Natural killer cell treated with Interleukin-12 subunit alpha and Interleukin-12 subunit beta and Interleukin-15 and Interleukin-18, amount 100 ng/mL, for 72 hours (primary cell): ENCODE data around the gene MRTFB. TPM values are rescaled to one million over a fixed set of nuclear protein-coding genes. Genes with fewer than 3 reads are reported as not detected.

Experiments used
- ATAC-seq, 2 donors: fragments of 150-1000 bp; cut with Tn5 transposase in 1 of 2; sonication (Bioruptor Pico), chemical (Tn5 transposase) in 1 of 2; 2 replicates each; pipeline ENCODE4 v1.10.0; 2021
- DNase-seq: peaks from one replicate; pipeline ENCODE4 v3.0.0; 2022; ENCODE audit warnings: low spot score
- H3K27ac Mint-ChIP-seq, 2 donors: 1 replicate in 1 of 2; 2 replicates in 1 of 2; pipeline ENCODE4 v1.8.0; 2022; ENCODE audit warnings: mixed read lengths in 2 of 2, mild to moderate bottlenecking in 1 of 2, moderate library complexity in 1 of 2
- H3K27me3 Mint-ChIP-seq, 2 donors: 1 replicate in 1 of 2; 2 replicates in 1 of 2; pipeline ENCODE4 v1.8.0; 2022; ENCODE audit warnings: mixed read lengths in 2 of 2
- H3K36me3 Mint-ChIP-seq: one replicate; pipeline ENCODE4 v1.8.0; 2022; ENCODE audit warnings: mixed read lengths
- H3K4me1 Mint-ChIP-seq, 2 donors: 1 replicate in 1 of 2; 2 replicates in 1 of 2; pipeline ENCODE4 v1.8.0; 2022; ENCODE audit warnings: low read depth in 2 of 2, mixed read lengths in 2 of 2, mild to moderate bottlenecking in 1 of 2
- H3K4me3 Mint-ChIP-seq: one replicate; pipeline ENCODE4 v1.8.0; 2022; ENCODE audit warnings: mixed read lengths
- H3K9me3 Mint-ChIP-seq: 2 replicates; pipeline ENCODE4 v1.8.0; 2022; ENCODE audit warnings: mixed read lengths
- total RNA-seq, 2 donors: library from RNA; stranded (reverse); gene quantifications; one replicate each; pipeline ENCODE4 v1.2.3, GENCODE V29; 2022

The MRTFB gene
- total RNA-seq, 2 donors from 2014 or later = 10.0 to 20.4 TPM

GRCh38 chr16:14140923-14141322 is 69.8 kb downstream of the MRTFB start:
- Mint-ChIP-seq H3K36me3 (no peaks in the 10 kb centered on the region), H3K4me3 (no peak overlapping the region), H3K27me3 (no peaks in the 10 kb centered on the region), H3K4me1 (no peaks in the 10 kb centered on the region), H3K9me3 (no peaks in the 10 kb centered on the region), H3K27ac (no peak overlapping the region)
- ATAC-seq (no peak), DNase-seq (no peak)

- no peak for ATAC-seq
- Mint-ChIP-seq H3K27me3 (no peaks in the 10 kb centered on the region), H3K36me3 (no peaks in the 10 kb centered on the region), H3K9me3 (no peaks in the 10 kb centered on the region), H3K4me1 (peaks cover 0 to 2% of the 10 kb centered on the region in 2 donors), H3K27ac (no peak overlapping the region), H3K4me3 (no peak overlapping the region)
- DNase-seq = no peak
These were observed 75.3 kb downstream of the MRTFB start for GRCh38 chr16:14146445-14146844.

GRCh38 chr16:14148016-14148415 is 76.9 kb downstream of the MRTFB start:
- Mint-ChIP-seq H3K36me3 (no peaks in the 10 kb centered on the region), H3K27me3 (no peaks in the 10 kb centered on the region), H3K4me3 (no peak overlapping the region), H3K9me3 (no peaks in the 10 kb centered on the region), H3K27ac (no peak overlapping the region), H3K4me1 (peaks cover 0 to 2% of the 10 kb centered on the region in 2 donors)
- DNase-seq = no peak
- ATAC-seq = no peak

GRCh38 chr16:14148569-14148968 is 77.5 kb downstream of the MRTFB start:
- H3K9me3 Mint-ChIP-seq = no peaks in the 10 kb centered on the region

GRCh38 chr16:14150796-14151195 is 79.7 kb downstream of the MRTFB start:
- DNase-seq = no peak
- no peak for ATAC-seq
- H3K4me1 Mint-ChIP-seq = peaks cover 0 to 2% of the 10 kb centered on the region in 2 donors
- no peaks in the 10 kb centered on the region for H3K27me3 Mint-ChIP-seq
- H3K27ac Mint-ChIP-seq = no peak overlapping the region
- H3K36me3 Mint-ChIP-seq = no peaks in the 10 kb centered on the region
- H3K9me3 Mint-ChIP-seq = no peaks in the 10 kb centered on the region
- no peak overlapping the region for H3K4me3 Mint-ChIP-seq

More at GRCh38 chr16:14148569-14148968, 77.5 kb downstream of the MRTFB start:
- H3K27me3 Mint-ChIP-seq = no peaks in the 10 kb centered on the region
- no peak overlapping the region for H3K4me3 Mint-ChIP-seq
- no peak overlapping the region for H3K27ac Mint-ChIP-seq
- peaks cover 0 to 2% of the 10 kb centered on the region in 2 donors for H3K4me1 Mint-ChIP-seq
- no peaks in the 10 kb centered on the region for H3K36me3 Mint-ChIP-seq
- no peak for DNase-seq
- no peak for ATAC-seq

- Mint-ChIP-seq H3K27ac (no peak overlapping the region), H3K36me3 (no peaks in the 10 kb centered on the region), H3K4me3 (no peak overlapping the region), H3K4me1 (peaks cover 0 to 2% of the 10 kb centered on the region in 2 donors), H3K27me3 (no peaks in the 10 kb centered on the region), H3K9me3 (no peaks in the 10 kb centered on the region)
- no peak for ATAC-seq
- DNase-seq = no peak
These were observed 80.3 kb downstream of the MRTFB start for GRCh38 chr16:14151256-14152030.

GRCh38 chr16:14155572-14156190 is 84.6 kb downstream of the MRTFB start:
- H3K36me3 Mint-ChIP-seq = no peaks in the 10 kb centered on the region
- no peak for DNase-seq
- H3K9me3 Mint-ChIP-seq = no peaks in the 10 kb centered on the region
- no peak for ATAC-seq
- H3K27ac Mint-ChIP-seq = no peak overlapping the region
- H3K4me1 Mint-ChIP-seq = peaks cover 0 to 1% of the 10 kb centered on the region in 2 donors
- H3K4me3 Mint-ChIP-seq = no peak overlapping the region
- H3K27me3 Mint-ChIP-seq = no peaks in the 10 kb centered on the region

GRCh38 chr16:14164916-14165662 is 94.0 kb downstream of the MRTFB start:
- Mint-ChIP-seq H3K9me3 (no peaks in the 10 kb centered on the region), H3K27ac (no peak overlapping the region), H3K4me1 (peaks cover 6 to 13% of the 10 kb centered on the region in 2 donors), H3K36me3 (no peaks in the 10 kb centered on the region), H3K27me3 (no peaks in the 10 kb centered on the region), H3K4me3 (no peak overlapping the region)
- DNase-seq = no peak
- no peak for ATAC-seq

- peak in 1 of 2 donors; percentile 41 for ATAC-seq
- Mint-ChIP-seq H3K9me3 (no peaks in the 10 kb centered on the region), H3K36me3 (peaks cover 3% of the 10 kb centered on the region), H3K4me1 (peaks cover 6 to 11% of the 10 kb centered on the region in 2 donors), H3K27me3 (no peaks in the 10 kb centered on the region), H3K27ac (no peak overlapping the region), H3K4me3 (no peak overlapping the region)
- no peak for DNase-seq
These were observed 97.0 kb downstream of the MRTFB start for GRCh38 chr16:14168146-14168545.

GRCh38 chr16:14172200-14172809 is 101.2 kb downstream of the MRTFB start:
- ATAC-seq = no peak
- Mint-ChIP-seq H3K36me3 (peaks cover 5% of the 10 kb centered on the region), H3K27me3 (no peaks in the 10 kb centered on the region), H3K27ac (no peak overlapping the region), H3K9me3 (no peaks in the 10 kb centered on the region), H3K4me3 (no peak overlapping the region), H3K4me1 (peaks cover 6% of the 10 kb centered on the region in 2 donors)
- no peak for DNase-seq

GRCh38 chr16:14175086-14175485 is 104.0 kb downstream of the MRTFB start:
- peaks cover 5% of the 10 kb centered on the region for H3K36me3 Mint-ChIP-seq
- H3K4me1 Mint-ChIP-seq = no peaks in the 10 kb centered on the region
- no peak overlapping the region for H3K4me3 Mint-ChIP-seq
- ATAC-seq = no peak
- no peaks in the 10 kb centered on the region for H3K27me3 Mint-ChIP-seq
- H3K9me3 Mint-ChIP-seq = no peaks in the 10 kb centered on the region
- DNase-seq = no peak
- H3K27ac Mint-ChIP-seq = no peak overlapping the region

- H3K4me1 Mint-ChIP-seq = no peaks in the 10 kb centered on the region
- DNase-seq (no peak), ATAC-seq (no peak)
- H3K36me3 Mint-ChIP-seq = peaks cover 5% of the 10 kb centered on the region
- H3K9me3 Mint-ChIP-seq = no peaks in the 10 kb centered on the region
- H3K27ac Mint-ChIP-seq = no peak overlapping the region
- H3K27me3 Mint-ChIP-seq = no peaks in the 10 kb centered on the region
- no peak overlapping the region for H3K4me3 Mint-ChIP-seq
These were observed 106.6 kb downstream of the MRTFB start for GRCh38 chr16:14177704-14178103.

GRCh38 chr16:14179116-14179515 is 108.0 kb downstream of the MRTFB start:
- Mint-ChIP-seq H3K4me1 (no peaks in the 10 kb centered on the region), H3K27me3 (no peaks in the 10 kb centered on the region), H3K27ac (no peak overlapping the region), H3K9me3 (no peaks in the 10 kb centered on the region), H3K36me3 (no peaks in the 10 kb centered on the region), H3K4me3 (no peak overlapping the region)
- ATAC-seq (no peak), DNase-seq (no peak)
